A673 (cell line): ENCODE measurements around the gene TCAF1.

ENCODE experiments used
- CTCF ChIP-seq: fragments of 300-800, 200-600 bp; sonication (generic); conservative IDR thresholded peaks from 2 replicates; pipeline ENCODE4 v1.5.1; 2017; ENCODE audit warnings: low read depth, mild to moderate bottlenecking, antibody characterized with exemption, low read length, moderate library complexity, mixed read lengths
- EZH2 ChIP-seq: fragments of 200-600 bp; sonication (generic); IDR thresholded peaks from 2 replicates; pipeline ENCODE4 v1.6.1; 2017; ENCODE audit warnings: borderline replicate concordance, low read depth, mild to moderate bottlenecking, mixed read lengths, antibody characterized with exemption, low read length; ENCODE audit not compliant: poor library complexity, severe bottlenecking

GRCh38 chr7:143929224-143929920, 27.4 kb upstream of the TCAF1 start:
- TF ChIP-seq CTCF (no peak), EZH2 (no peak)
